Stimulated activated CD4-positive, alpha-beta T cell treated with anti-CD3 and anti-CD28 coated beads, Interleukin-4, amount 100 ng/mL, for 24 hours (primary cell): ENCODE results near the gene FRS3.
"Not testable (repeated sequence)": the region's sequence is repeated elsewhere in the genome, so short reads cannot be mapped to it uniquely, and the experiment has no call there.

Experiments
- DNase-seq: peaks from one replicate; pipeline ENCODE4 v3.0.0-alpha.2; 2020

The FRS3 gene, protein sequence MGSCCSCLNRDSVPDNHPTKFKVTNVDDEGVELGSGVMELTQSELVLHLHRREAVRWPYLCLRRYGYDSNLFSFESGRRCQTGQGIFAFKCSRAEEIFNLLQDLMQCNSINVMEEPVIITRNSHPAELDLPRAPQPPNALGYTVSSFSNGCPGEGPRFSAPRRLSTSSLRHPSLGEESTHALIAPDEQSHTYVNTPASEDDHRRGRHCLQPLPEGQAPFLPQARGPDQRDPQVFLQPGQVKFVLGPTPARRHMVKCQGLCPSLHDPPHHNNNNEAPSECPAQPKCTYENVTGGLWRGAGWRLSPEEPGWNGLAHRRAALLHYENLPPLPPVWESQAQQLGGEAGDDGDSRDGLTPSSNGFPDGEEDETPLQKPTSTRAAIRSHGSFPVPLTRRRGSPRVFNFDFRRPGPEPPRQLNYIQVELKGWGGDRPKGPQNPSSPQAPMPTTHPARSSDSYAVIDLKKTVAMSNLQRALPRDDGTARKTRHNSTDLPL

DNA sequence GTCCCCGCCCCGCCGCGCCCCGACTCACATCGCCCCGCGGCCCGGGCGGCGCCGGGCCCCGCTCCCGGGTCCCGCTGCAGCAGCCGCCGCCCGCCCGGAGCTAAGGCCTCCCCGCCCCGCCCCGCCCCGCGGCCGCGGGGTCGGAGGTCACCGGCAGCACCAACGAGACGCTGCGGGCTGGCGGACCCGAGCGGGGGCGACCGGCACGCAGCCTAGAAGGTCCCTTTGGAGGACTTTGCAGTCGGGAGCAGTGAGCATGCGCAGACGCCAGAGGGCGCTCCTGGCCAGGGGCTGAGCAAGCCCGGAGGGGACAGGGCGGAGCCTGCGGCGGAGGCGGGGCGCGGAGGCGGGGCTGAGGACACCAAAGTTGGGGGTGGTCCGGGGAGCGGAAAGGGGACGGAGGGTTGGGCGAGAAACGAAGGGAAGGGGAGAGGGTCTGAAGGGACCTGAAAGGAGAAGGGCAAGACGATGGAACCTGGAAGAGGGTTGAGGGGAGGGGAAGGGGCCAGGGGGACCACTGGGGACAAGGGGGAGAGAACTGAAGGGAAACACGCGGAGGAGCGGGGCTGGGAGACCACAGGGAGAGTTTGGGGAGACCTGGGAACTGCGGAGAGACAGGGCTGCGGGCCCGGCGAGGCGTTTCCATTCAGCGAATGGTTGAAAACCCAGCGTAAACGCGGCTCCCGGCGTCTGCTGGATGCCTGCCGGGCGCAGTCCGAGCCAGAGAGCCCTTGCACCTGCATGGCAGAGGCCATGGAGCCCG lies at the start of gene FRS3:
Gene FRS3, minus strand, starts transcription at position 113 of the 763 bp plus-strand sequence. CDS start 2,913 bp downstream, outside the sequence.
- peak; percentile 99 for DNase-seq

DNA sequence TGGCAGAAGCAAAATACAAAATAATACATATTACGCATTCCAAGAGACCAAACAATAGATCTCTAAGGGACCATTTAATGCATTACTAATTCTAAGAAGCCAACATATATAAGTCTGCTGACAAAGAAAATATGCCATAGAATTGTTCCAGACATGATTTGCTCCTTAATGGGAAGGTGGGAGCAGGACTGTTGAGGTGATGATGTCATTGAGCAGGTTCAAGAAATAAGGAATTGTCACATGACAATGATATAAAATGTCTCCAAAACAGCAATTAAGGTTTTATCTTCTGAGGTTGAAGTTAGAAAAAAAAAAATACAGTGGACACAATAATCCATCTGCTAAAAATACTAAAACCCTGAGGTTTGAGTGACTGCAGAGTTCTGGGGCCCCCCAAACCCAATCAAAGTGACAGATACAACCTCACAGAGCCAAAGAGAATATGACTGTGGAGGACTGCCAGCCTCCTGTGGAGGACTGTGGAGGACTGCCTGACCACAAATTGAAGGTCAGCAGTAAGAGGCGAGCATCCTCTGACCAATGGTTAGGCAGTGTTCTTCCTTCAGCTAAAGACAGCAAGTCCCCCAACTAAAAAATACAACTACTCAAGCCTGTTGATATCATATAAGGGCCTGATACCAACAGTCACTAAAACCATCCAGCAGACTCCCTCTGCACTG lies 46.8 kb upstream of the FRS3 start:
- no peak for DNase-seq

DNA sequence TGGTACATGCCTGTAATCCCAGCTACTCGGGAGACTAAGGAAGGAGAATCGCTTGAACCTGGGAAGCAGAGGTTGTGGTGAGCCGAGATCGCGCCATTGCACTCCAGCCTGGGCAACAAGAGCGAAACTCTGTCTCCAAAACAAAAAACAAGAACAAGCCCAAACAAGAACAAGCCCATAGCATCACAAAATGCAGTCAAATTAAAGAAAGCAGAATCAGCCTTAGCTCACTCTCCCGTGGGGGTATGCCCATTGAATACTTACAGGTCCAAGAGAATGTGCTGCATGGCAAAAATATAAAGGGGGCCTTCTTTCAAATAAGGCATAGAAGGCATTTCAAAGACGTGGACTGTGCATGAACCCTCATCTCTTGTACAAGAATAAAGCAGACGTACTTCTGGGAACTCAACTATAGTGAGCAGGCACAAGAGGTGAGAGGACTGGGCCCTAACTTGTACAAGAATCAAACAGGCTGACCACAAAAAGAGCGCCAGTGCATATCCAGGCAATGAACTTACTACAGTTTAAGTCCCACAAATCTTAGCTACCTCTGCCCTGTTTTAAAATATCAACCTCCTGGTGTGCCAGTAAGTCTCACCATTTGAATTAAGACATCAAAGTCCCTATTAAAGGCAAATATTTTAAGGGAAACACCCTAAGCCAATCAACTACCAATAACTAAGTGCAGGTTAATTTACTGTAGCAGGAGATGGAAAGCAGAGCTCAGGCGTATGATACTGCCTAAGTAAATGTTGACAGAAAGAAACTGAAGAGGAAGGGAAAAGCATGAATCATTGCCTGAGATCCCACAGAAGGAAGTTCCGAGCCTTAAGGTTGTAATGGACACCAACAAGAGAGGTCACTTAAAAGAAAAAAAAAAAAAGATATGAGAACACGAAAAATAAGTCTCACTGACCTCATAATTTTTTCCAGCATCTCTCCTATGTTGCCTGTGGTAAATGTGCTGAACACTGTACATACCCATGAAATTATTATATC lies 45.2 kb upstream of the FRS3 start:
- DNase-seq, result no peak

DNA sequence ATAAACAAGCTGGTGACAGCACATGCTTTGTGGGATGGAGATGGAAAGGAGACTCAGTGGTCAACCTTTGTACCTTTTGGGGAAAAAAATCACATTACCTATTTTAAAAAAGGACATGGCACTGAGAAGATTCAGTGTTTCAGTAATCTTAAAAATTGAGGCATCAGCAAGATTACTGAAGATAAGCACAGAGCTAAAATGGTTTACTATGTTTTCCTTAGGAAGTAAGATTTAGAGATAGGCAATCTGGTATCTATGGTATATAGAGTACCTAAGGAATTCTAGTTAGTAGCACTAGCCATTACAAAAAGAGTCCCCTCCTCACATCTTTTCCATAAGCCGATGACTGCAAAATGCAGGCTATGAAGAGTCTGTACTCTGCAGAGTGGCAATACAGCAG lies 43.5 kb upstream of the FRS3 start:
- no peak for DNase-seq

DNA sequence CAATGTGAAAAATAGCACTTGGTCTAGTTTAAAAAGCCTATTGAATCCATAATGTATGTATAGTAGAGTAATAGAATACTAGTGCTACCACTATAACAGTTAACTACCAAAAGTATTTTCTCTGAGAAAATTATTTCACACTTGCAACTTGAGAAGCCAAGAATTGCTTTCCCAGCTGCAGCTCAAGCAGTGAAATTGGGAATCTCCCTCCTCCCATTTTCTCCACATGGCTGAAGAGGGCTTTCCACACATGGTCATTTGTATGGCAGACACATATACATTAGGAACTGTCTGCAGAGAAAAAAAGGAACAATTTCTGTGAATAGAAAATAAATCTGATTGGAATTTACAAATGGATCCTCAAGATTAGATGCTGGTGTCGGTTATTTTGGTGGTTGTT lies 42.3 kb upstream of the FRS3 start:
- DNase-seq, result no peak

DNA sequence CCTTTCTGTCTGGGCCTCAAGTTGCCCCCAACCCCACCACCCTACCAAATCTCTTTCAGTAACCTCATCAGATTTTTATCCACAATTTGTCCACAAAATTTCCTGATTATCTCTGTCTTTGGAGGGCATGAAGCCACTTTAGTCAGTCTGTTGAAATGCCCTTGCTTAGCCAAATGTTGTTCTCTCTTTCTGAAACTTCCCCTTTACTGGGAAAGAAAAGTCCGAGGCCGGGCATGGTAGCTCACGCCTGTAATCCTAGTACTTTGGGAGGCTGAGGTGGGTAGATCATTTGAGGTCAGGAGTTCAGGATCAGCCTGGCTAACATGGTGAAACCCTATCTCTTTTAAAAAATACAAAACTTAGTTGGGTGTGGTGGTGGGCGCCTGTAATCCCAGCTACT lies 41.6 kb upstream of the FRS3 start:
- DNase-seq, result no peak

DNA sequence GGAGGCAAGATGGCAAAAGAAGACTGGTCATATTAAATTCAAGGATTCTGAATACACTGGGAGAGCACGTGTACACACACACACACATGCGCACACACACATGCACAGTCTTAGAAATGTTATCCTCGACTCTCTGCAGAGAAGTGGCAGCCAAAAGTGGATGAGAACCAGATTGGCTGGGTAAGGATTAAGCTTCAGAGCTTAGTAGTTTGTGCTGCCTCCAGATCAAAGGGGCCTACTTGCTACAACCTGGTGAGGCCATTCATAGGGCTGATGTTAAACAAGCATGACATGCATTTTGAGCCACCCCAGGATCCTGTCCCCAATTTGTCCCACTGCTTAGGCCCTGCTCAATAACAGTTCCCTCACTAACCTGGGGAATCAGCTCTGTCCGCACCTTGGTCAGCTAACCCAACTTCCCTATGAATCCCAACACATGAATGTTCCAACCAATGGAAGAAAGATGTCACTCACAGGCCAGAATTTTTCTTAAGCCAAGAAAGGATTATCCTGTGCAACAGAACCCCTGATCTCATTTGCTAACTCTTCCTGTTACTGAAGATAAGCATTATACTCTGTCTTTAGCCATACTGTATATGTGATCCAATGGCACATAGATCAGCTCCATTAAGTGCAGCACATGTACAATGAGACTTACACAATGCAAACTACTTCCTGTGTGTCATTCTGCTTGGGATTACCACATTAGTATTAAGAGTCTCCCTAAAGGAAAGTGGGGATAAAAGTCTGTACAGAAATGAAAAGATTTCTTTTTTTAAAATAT lies 38.8 kb upstream of the FRS3 start:
- DNase-seq, result no peak

DNA sequence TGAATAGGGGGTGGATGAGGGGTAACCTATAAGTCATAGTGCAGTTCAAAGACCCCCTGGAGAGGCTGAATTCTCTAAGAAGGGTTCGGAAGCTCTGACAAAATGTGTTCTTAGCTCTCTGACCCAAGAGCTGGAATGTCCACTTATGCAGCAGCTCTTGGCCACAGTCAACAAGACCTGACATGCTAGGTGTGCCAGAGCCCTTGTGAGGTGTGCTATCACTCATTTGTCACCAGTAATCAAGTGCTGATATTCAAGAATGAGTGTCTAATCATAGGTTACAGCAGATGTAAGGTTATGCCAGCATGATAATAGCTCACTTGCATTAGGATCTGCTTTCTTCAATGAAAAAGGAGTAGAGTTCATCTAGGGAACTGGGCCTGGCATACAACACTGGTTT lies 35.9 kb upstream of the FRS3 start:
- no peak for DNase-seq

DNA sequence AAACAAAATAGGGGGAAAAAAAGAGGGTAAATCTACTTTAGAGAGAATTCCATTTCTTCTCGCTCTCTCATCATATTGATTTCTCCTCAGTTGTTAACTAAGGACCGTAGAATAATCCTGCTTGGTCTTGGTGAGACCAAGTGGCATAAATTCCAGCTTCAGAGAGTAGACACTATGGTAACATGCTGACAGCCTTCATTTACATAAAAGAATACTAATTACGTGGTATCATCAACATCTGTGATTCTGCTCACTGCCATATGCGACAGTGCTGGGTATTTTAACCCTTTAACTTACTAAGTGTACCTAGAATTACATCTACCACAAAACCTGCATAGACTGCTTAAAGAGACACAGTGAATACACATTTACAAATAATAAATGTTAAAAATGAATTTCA lies 34.9 kb upstream of the FRS3 start:
- DNase-seq, result no peak

DNA sequence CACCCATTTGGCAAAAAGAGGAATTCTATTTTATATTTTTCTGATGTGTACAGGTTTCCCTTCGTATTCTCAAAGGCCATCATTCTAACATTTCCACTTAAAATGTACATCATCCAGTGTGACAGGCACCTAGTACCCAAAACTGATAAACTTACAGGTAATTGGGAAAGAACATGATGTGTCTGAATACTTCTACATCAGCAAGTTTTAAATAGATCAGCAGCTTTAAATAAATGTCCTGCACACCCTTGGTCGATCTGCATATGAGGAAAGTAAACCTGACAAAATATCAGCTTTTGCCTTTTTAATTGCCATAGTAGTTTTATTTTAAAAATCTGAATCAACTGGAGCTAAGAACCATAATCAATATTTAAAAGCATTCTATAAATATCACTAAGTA lies 34.3 kb upstream of the FRS3 start:
- DNase-seq, result no peak

DNA sequence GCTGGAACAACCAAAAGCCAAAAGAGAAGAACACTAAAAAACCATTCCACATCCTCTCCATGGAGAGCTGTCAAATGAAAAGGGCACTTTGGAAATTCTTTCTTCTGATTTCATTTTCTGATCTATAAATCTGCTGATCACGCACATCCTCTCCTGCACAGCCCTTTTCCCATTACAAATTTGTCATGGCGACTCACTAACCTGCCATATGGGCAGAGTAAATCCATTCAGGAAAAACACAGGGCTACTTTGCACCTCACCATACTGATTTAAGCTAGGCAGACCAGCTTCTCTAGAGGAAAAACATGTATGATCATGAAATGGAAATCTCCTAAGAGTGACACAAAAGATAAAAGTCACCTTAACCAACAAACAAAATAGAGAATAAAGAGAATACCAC lies 33.8 kb upstream of the FRS3 start:
- no peak for DNase-seq

DNA sequence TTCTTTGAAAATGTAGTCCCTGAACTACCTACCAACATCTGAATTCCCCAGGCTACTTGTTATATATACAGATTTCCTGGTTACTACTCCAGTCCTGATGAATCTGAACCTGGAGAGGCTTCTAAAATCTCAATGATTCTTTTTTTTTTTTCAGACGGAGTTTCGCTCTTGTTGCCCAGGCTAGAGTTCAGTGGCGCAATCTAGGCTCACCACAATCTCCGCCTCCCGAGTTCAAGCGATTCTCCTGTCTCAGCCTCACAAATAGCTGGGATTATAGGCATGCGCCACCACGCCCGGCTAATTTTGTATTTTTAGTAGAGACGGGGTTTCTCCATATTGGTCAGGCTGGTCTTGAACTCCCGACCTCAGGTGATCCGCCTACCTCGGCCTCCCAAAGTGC lies 32.2 kb upstream of the FRS3 start:
- not testable (repeated sequence) for DNase-seq

DNA sequence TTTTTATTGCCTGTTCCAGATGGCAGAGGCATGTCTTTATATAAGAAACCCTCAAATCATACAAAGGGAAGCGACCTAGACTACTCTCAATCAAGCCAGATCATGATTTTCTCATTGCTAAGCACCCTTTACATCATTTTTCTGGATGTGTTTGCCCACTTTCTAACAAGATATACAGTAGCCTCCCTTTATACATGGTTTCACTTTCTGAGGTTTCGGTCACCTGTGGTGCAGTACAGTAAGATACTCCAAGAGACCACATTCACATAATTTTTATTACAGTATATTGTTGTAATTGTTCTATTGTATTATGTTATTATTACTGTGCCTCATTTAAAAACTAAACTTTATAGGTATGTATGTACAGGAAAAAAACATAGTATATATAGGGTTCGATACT lies 31.4 kb upstream of the FRS3 start:
- DNase-seq, result no peak

DNA sequence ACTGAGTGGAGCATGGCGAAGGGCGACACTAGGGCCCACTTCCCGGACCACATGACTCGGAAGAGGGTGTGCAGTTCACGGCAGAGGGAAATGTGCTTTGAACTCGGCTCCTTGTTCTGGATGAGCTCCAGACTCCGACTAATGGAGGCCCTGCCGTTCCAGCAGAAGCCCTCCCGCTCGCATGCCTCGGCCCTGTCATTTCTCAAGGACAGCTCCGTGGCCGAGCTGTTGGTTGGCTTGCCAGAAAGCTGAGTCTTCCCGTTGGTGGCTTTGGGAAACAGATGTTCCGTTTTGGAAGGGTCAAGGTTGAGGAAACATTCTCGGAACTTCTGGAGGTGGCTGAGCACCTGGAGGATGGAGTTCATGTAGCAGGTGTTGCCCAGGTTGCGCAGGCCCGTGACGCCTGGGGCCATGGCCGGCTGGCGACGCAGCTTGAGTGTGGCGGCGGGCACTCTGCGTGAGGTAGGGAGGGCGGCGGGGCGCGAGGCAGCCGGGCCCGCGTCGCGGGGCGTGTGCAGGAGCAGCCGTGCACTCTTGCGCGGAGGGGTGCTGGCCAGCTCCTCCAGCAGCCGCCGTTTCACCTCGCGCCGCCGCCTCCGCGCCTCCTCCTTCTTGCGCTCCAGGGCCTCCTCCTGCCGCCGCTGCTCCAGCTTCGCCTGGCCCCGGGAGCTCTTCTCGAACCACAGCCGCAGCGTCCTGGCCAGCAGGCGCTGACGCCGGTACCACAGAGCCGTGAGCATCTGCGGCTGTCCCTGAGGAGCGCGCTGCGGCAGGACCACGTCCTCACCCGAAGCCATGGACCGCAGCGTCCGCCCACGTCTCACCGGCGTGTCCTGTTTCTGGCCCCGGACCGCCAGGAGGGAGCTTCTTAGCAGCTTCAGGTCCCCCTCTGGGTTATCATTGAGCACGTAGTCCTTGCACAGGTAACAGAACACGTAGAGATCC lies 26.4 kb upstream of the FRS3 start:
- DNase-seq, result no peak

DNA sequence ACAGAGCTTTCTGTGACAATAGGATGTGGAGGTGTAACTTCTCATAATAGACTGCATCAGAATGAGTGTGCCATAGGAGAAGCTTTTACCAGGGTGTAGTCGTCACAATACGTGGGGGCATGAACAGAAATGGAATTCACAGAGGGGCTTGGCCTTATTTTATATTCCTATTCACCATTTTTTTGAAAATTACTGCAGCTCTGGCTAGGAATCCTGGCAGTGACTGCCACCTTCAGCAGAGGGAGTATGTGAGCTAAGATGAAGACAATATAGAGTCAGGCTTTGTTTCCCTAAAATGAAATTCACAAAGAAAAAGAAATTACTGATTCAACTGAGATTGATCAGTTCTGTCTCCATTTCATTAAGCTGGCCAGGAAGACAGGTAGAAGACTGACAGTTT lies 21.7 kb upstream of the FRS3 start:
- DNase-seq, result no peak

DNA sequence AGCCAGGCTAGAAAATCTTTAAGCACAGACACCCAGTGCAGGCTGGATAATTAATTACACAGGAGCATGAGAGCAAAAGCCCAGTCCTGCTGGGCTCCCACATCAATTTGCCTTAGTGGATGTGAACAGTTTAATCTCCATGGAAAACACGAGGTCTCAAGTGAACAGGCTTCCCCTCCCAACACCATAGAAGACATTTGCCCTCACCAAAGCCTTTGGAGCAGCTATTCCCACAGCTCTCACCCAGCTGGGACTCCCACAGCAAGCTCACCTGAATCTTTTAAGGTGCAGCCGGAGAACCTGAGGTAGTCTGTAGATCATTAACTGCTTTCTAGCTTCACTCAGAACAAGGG lies 19.8 kb upstream of the FRS3 start:
- no peak for DNase-seq

DNA sequence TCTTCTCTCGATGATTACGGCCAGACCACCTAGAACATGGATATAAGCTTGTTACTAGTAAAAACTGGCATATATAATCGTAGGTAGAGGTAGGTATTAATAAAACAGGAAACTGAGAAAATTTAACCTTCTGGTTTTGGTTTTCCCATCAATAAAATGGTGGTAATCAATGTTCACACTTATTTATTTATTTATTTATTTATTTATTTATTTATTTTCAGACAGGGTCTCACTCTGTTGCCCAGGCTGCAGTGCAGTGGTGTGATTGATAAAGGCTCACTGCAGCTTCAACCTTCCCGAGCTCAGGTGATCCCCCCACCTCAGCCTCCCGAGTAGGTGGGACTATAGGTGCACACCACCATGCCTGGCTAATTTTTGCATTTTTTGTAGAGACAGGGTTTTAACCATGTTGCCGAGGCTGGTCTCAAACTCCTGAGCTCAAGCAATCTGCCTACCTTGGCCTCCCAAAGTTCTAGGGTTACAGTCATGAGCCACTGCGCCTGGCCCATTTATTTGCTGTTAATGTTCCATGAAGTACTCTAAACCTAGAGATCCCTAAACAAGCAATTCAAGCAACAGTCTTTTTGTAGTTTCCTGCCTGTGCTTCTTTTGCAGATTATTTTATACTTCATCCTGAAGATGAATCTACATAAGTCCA lies 19.3 kb upstream of the FRS3 start:
- no peak for DNase-seq

DNA sequence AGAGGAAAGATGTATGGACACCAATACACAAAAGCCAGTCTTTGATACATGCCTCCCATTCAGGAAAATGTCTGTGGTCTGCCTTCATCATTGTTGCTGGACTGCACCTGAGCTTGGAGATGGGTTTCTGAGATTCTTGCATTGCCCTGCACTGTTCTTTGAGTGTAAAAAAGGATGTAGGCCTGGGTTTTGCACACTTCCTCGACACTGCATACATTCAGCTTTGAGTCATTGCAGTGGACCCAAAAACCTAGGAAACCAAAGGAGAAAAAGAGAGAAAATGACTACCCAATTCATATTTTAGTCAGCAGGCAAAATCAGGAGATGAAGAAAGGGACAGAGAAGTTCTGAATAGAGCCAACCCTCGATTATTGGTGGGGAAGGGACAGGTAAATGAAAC lies 16.8 kb upstream of the FRS3 start:
- DNase-seq, result no peak

DNA sequence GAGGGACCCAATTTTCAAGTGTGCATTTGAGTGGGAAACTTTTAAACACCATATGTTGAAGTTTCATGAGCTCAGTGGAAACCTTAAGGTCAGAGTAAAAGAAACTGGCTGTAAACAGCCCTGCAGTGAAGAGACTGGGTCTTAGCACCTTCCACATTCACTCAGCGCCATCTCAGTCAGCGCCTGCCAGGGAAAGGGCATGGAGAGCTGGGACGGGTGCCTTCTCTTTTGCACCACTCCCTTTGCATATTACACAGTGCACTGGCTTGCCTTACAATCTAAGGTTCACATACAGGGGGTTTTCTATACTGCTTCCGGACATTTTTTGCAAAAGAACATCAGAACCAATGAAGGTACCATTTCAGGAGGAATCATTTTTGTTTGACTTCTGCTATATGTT lies 12.3 kb upstream of the FRS3 start:
- DNase-seq, result no peak

DNA sequence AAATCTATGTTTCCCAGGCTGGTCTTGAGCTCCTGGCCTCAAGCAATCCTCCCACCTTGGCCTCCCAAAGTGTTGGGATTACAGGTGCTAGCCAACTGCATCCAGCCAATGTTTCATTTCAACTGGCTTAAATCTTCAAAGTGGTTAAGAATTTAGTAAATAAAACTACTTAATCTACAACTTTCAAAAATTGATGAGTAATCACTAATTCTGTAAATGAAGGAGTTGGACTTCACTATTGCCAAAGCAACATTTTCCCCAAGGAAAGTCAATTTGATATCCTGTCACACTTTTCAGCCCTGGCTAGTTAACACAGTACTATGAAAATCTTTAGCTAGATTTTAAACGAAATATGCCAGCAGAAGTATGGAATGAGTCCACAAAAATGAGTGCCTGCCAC lies 11.6 kb upstream of the FRS3 start:
- no peak for DNase-seq
